ENCODE measurements around the gene UAP1L1.
"Not testable (repeated sequence)": the region's sequence is repeated elsewhere in the genome, so short reads cannot be mapped to it uniquely, and the experiment has no call there.

Gene UAP1L1

GRCh38 chr9:137077010-137077747, at the start of gene UAP1L1:
UAP1L1 (plus strand) TSS chr9:137077517; CDS start chr9:137077533, 16 bp downstream.
- peak; percentile 64 for DNase-seq (ENCODE audit: low spot score)

GRCh38 chr9:137028263-137029057, 48.9 kb upstream of the UAP1L1 start:
- peak; percentile 79 for DNase-seq (ENCODE audit: low spot score)

GRCh38 chr9:137029058-137029936, 48.0 kb upstream of the UAP1L1 start:
- DNase-seq (ENCODE audit: low spot score): peak; percentile 95

GRCh38 chr9:137030006-137030405, 47.3 kb upstream of the UAP1L1 start:
- DNase-seq (ENCODE audit: low spot score): no peak

- DNase-seq (ENCODE audit: low spot score): no peak
Observed at GRCh38 chr9:137030538-137031527, 46.5 kb upstream of the UAP1L1 start.

GRCh38 chr9:137031904-137032640, 45.2 kb upstream of the UAP1L1 start, which contains the start of gene FUT7:
FUT7 (minus strand) TSS chr9:137032088; CDS start chr9:137031991, 97 bp downstream.
- no peak for DNase-seq (ENCODE audit: low spot score)

GRCh38 chr9:137032858-137033257, 44.5 kb upstream of the UAP1L1 start:
- DNase-seq (ENCODE audit: low spot score): no peak

GRCh38 chr9:137033481-137033880, 43.8 kb upstream of the UAP1L1 start:
- DNase-seq (ENCODE audit: low spot score): not testable (repeated sequence)

GRCh38 chr9:137034039-137034708, 43.1 kb upstream of the UAP1L1 start:
- peak; percentile 48 for DNase-seq (ENCODE audit: low spot score)

GRCh38 chr9:137034709-137035506, 42.4 kb upstream of the UAP1L1 start:
- peak; percentile 98 for DNase-seq (ENCODE audit: low spot score)

- DNase-seq (ENCODE audit: low spot score): no peak
Observed at GRCh38 chr9:137035507-137035834, 41.8 kb upstream of the UAP1L1 start.

GRCh38 chr9:137035937-137036336, 41.4 kb upstream of the UAP1L1 start:
- no peak for DNase-seq (ENCODE audit: low spot score)

- no peak for DNase-seq (ENCODE audit: low spot score)
Observed at GRCh38 chr9:137037035-137037434, 40.3 kb upstream of the UAP1L1 start.

- DNase-seq (ENCODE audit: low spot score): no peak
Observed at GRCh38 chr9:137037483-137037882, 39.8 kb upstream of the UAP1L1 start.

- DNase-seq (ENCODE audit: low spot score): no peak
Observed at GRCh38 chr9:137038916-137039315, 38.4 kb upstream of the UAP1L1 start.

GRCh38 chr9:137039611-137040366, 37.5 kb upstream of the UAP1L1 start:
- no peak for DNase-seq (ENCODE audit: low spot score)

- no peak for DNase-seq (ENCODE audit: low spot score)
Observed at GRCh38 chr9:137040568-137040967, 36.7 kb upstream of the UAP1L1 start.

- DNase-seq (ENCODE audit: low spot score): no peak
Observed at GRCh38 chr9:137041124-137041523, 36.2 kb upstream of the UAP1L1 start.
